ENCODE data around the gene PNPLA1.

DNA sequence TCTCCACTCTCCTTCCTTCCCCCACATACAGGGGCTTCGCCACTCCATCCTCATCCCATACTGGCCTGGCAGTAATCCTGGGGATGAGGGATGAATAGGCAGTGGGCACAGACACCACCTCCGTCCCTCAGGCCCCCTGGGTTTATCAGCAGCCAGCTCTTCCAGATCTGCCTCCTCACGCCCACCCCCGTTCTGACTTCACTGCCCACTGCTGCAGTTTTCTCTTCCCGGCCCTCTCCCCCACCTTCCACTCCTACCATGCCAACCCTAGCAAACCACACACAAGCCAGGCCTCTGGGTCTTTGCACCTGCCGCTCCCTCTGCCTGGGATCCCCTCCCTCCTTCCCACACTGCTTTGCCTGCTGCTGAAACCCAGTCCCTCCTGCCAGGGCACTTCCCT is 22.3 kb downstream of the PNPLA1 start:
- TF ChIP-seq, protein P1, sequence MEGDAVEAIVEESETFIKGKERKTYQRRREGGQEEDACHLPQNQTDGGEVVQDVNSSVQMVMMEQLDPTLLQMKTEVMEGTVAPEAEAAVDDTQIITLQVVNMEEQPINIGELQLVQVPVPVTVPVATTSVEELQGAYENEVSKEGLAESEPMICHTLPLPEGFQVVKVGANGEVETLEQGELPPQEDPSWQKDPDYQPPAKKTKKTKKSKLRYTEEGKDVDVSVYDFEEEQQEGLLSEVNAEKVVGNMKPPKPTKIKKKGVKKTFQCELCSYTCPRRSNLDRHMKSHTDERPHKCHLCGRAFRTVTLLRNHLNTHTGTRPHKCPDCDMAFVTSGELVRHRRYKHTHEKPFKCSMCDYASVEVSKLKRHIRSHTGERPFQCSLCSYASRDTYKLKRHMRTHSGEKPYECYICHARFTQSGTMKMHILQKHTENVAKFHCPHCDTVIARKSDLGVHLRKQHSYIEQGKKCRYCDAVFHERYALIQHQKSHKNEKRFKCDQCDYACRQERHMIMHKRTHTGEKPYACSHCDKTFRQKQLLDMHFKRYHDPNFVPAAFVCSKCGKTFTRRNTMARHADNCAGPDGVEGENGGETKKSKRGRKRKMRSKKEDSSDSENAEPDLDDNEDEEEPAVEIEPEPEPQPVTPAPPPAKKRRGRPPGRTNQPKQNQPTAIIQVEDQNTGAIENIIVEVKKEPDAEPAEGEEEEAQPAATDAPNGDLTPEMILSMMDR (IDR thresholded peaks at IDR 0.05), result no peak
- no peak for TF ChIP-seq POLR2A (IDR thresholded peaks at IDR 0.05)

All from body of pancreas (tissue), 4 donors.